Activated naive CD4-positive, alpha-beta T cell treated with anti-CD3 and anti-CD28 coated beads, Interleukin-2, amount 10 ng/mL, durations not matched to agents 7 days and 5 days (primary cell): ENCODE measurements around the gene DACT2.
"Not testable (repeated sequence)": the region's sequence is repeated elsewhere in the genome, so short reads cannot be mapped to it uniquely, and the experiment has no call there.

Experiments used
- CTCF ChIA-PET: fragments of 350-600 bp; sonication (Branson Sonifier 250); formaldehyde crosslinking; loops from one replicate; lab custom pipeline; 2021; ENCODE audit warnings: antibody characterized with exemption; lab: Charles Lee
- DNase-seq: peaks from one replicate; pipeline ENCODE4 v3.0.0-alpha.2; 2020
- H3K27ac Mint-ChIP-seq: one replicate; pipeline ENCODE4 v1.8.0; 2021; ENCODE audit warnings: mild to moderate bottlenecking, moderate library complexity, mixed read lengths
- H3K27me3 Mint-ChIP-seq: one replicate; pipeline ENCODE4 v1.8.0; 2021; ENCODE audit warnings: mild to moderate bottlenecking, mixed read lengths
- H3K36me3 Mint-ChIP-seq: one replicate; pipeline ENCODE4 v1.8.0; 2021; ENCODE audit warnings: mixed read lengths
- H3K4me1 Mint-ChIP-seq: one replicate; pipeline ENCODE4 v1.8.0; 2021; ENCODE audit warnings: mixed read lengths
- H3K4me3 Mint-ChIP-seq: one replicate; pipeline ENCODE4 v1.8.0; 2021; ENCODE audit warnings: mild to moderate bottlenecking, moderate library complexity, mixed read lengths
- H3K9me3 Mint-ChIP-seq: one replicate; pipeline ENCODE4 v1.8.0; 2021; ENCODE audit warnings: mixed read lengths

DACT2 gene

DNA sequence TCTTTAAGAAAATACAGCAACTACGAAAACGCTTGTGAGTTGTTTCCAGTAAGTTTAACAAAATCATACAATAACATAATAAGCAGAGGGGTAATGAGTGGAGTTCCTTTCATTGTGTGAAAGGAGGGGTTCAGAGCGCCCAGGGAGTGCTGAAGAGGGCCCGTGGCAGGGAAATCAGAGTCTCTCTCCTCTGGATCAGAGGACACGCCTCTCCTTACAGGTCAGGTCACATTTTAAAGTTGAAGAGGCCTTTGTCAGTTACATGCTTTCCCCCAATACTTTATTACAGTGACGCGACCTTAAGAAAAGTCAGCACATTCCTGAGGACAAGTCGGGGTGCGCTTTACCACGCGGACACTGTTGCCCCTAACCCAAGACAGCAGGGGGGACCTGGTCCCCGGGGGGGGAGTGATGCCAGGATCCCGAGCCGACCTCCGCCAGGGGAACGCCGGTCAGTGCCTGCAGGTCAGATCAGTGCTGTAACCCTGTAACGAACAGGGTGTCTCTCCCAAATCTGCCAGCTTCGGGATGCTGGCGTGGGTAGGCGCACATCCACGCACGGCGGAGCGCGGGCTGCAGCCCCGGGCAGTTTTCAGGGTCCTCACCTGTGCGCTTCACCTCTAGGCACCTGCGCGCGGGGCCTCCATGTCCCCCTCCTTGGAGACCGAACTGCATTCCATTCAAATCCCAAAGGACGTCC is 848 bp downstream of the DACT2 start:
- DNase-seq: no peak
- no peaks in the 10 kb centered on the region for H3K36me3 Mint-ChIP-seq
- CTCF ChIA-PET: no interaction called here
- H3K27ac Mint-ChIP-seq: no peak overlapping the region
- H3K4me1 Mint-ChIP-seq: no peaks in the 10 kb centered on the region
- H3K9me3 Mint-ChIP-seq: no peaks in the 10 kb centered on the region
- peaks cover 55% of the 10 kb centered on the region for H3K27me3 Mint-ChIP-seq
- no peak overlapping the region for H3K4me3 Mint-ChIP-seq

DNA sequence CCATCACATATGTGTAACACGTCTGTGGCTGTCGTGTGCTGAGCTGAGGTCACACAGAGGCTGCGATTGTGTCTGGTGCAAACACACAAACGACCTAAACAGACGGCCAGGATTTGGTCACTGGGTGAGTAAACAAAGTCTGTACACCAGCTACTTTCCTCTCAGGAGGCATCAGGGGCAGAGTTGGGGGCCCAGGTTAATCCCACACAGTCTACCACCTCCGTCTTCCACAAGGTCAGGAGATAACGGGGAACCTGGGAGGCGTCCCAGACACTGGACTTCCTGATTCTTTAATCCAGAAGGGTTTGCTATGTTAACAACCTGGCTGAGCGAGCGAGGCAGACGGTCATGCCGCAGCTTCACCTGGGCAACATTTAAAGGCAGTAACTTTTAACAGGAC is 1.5 kb downstream of the DACT2 start:
- Mint-ChIP-seq H3K27ac (no peak overlapping the region), H3K36me3 (no peaks in the 10 kb centered on the region), H3K4me1 (no peaks in the 10 kb centered on the region), H3K27me3 (peaks cover 61% of the 10 kb centered on the region), H3K9me3 (no peaks in the 10 kb centered on the region), H3K4me3 (no peak overlapping the region)
- no peak for DNase-seq
- CTCF ChIA-PET: no interaction called here

DNA sequence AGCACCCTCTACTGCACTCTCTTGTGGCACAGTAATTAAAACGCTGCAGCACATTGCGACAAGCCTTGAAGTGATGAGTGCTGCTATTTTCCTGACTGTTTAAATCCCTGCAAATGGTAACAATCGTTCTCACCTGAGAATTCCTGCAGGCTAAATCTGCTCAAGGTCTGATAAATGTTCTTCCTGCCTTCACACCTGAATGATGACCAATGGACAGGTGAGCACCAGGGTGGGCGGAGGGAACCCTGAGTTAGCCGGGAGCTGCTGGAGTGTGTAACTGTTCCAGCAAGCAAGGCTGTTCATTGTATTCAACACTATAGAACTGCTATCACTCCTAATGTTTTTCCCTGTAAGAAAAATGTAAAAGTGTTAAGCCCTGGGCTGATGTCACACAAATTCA is 4.0 kb downstream of the DACT2 start:
- H3K9me3 Mint-ChIP-seq: no peaks in the 10 kb centered on the region
- no peak overlapping the region for H3K27ac Mint-ChIP-seq
- no peaks in the 10 kb centered on the region for H3K4me1 Mint-ChIP-seq
- no peaks in the 10 kb centered on the region for H3K36me3 Mint-ChIP-seq
- peaks cover 55% of the 10 kb centered on the region for H3K27me3 Mint-ChIP-seq
- DNase-seq: no peak
- CTCF ChIA-PET: no interaction called here
- no peak overlapping the region for H3K4me3 Mint-ChIP-seq

DNA sequence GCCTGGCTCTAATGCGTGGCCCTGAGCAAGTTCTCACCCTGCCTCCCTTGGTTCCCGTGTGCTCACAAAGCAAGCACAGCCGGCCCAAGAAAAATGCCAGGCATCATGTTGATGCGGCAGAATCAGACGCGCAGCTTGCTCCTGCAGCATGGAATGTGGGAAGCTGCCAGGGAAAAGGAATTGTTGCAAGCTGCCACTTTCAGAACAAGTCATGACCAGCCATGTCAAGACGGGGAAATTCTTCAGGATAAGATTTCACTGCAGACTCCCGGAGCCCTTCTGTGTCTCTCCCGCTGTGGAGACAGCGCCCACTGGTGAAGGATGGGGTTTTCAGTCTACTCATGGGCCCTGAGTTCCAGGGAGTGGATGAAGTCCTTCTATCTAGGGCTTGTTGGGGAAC is 4.6 kb downstream of the DACT2 start:
- H3K4me3 Mint-ChIP-seq: no peak overlapping the region
- peaks cover 48% of the 10 kb centered on the region for H3K27me3 Mint-ChIP-seq
- H3K36me3 Mint-ChIP-seq: no peaks in the 10 kb centered on the region
- H3K9me3 Mint-ChIP-seq: no peaks in the 10 kb centered on the region
- H3K27ac Mint-ChIP-seq: no peak overlapping the region
- CTCF ChIA-PET: no interaction called here
- no peaks in the 10 kb centered on the region for H3K4me1 Mint-ChIP-seq
- DNase-seq: no peak

DNA sequence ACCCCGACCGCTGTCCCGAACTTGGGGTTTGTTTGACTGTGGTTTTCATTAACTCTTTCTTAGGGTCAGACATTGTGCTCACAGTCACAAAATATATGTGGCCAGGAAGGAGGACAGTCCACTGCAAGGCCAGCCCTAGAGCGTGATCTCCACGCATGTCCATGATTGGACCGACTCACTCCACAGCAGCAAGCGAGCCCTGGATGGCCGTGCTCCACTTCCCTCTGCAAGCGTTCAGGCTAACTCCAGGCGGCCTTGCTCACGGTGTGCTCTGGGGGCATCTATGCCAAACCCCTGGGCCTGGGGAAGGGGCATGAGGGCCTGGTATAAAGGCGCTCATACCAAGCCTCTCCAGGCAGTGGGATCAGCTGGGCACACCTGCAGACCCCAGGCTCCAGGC is 5.6 kb downstream of the DACT2 start:
- peaks cover 42% of the 10 kb centered on the region for H3K27me3 Mint-ChIP-seq
- no peak overlapping the region for H3K27ac Mint-ChIP-seq
- CTCF ChIA-PET: no interaction called here
- H3K4me1 Mint-ChIP-seq: no peaks in the 10 kb centered on the region
- DNase-seq: no peak
- no peaks in the 10 kb centered on the region for H3K9me3 Mint-ChIP-seq
- no peak overlapping the region for H3K4me3 Mint-ChIP-seq
- H3K36me3 Mint-ChIP-seq: no peaks in the 10 kb centered on the region

DNA sequence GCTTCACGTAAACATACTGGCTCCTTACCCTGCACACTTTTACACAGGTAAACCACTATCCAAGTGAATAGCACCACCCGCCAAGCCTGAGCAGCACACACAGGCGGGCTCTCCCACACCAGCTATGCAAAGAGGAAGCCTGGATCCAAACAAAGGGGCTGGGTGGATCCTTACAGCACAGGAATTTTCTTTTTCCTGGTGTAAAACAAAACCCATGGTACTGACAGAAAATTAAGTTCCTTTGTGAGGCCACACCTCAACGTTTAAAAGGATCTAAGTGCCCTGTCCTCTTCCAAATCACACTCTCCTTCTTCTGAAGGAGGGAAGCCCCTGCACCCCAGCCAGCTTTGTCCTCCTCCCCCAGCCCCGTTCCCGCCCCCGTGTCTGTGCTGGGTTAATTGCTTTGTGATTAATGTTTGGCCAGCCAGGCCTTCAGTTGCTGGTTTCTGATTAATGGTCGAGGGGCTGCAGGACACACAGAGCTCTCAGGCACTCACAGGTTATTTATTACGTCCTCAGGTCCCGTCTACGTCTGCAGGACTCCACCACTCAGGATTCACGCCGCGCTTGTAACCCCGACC is 6.1 kb downstream of the DACT2 start:
- H3K4me1 Mint-ChIP-seq: no peaks in the 10 kb centered on the region
- no peak for DNase-seq
- CTCF ChIA-PET: no interaction called here

DNA sequence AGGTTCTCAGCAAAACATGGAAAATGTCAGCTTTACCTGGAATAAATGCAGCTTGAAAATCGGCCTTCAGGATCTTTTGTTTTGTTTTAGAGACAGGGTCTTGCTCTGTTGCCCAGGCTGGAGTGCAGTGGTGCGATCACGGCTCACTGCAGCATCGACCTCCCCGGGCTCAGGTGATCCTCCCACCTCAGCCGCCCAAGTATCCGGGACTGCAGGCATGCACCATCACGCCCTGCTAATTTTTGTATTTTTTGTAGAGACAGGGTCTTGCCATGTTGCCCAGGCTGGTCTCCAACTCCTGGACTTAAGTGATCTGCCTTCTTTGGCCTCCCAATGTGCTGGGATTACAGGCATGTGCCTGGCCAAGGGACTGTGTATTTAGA is 7.5 kb downstream of the DACT2 start:
- H3K4me1 Mint-ChIP-seq, H3K4me3 Mint-ChIP-seq, H3K36me3 Mint-ChIP-seq, CTCF ChIA-PET, DNase-seq, H3K27ac Mint-ChIP-seq, H3K9me3 Mint-ChIP-seq: not testable (repeated sequence)
- peaks cover 29% of the 10 kb centered on the region for H3K27me3 Mint-ChIP-seq

More for the DNA sequence above, 6.1 kb downstream of the DACT2 start:
- no peaks in the 10 kb centered on the region for H3K9me3 Mint-ChIP-seq
- no peak overlapping the region for H3K27ac Mint-ChIP-seq
- H3K27me3 Mint-ChIP-seq: peaks cover 37% of the 10 kb centered on the region
- no peaks in the 10 kb centered on the region for H3K36me3 Mint-ChIP-seq
- no peak overlapping the region for H3K4me3 Mint-ChIP-seq

DNA sequence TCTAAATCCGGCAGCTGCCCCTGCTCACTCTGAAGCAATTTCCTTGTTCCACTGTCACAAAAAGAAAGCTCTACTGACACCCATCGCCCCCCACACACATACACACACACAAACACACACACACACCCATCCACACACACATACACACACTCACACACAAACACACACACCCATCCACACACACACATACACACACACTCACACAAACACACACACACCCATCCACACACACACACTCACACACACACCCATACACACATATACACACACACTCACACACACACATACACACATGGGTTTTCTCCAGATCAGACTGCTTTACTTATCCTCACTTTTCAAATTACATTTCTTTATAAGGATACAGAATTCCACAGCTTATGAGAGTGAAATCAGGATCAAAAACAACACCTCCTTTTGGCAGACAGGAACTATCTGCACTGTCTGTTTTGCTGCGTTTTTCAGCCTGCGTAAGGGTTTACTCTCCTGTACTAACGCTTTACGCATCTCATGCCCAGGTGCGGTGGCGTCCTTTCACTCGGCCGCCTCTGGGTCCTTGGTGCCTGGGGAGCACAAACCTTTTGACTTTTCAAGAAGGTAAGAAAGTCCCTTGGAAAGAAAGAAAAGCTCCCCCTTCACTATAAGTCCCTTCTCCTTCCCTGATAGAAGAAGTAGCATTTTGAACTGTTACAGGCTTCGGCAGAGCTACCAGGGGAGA is 8.0 kb downstream of the DACT2 start:
- CTCF ChIA-PET: no interaction called here
- no peaks in the 10 kb centered on the region for H3K9me3 Mint-ChIP-seq

DNA sequence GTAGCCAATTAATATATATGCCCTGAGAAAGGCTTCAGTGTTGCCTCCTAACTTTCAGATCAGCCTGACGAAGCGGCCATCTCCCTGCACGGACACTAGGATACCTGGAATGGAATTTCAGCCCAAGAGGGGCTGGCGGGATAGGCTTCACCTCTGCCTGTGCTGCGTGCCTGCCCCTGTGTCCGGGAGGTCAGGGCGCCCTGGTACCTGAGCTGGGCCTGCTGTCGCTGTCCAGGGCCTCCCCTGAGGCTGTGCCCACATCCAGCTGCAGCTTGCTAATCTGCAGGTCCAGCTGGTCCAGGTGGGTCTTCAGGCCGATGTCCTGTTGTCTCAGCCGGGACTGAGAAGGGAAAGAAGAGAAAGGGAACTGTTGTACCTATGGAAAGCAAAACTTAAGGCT is 8.6 kb downstream of the DACT2 start:
- no peak for DNase-seq
- H3K9me3 Mint-ChIP-seq: no peaks in the 10 kb centered on the region
- no peak overlapping the region for H3K27ac Mint-ChIP-seq
- CTCF ChIA-PET: no interaction called here
- H3K27me3 Mint-ChIP-seq: peaks cover 29% of the 10 kb centered on the region
- H3K4me3 Mint-ChIP-seq: no peak overlapping the region
- H3K4me1 Mint-ChIP-seq: no peaks in the 10 kb centered on the region
- no peaks in the 10 kb centered on the region for H3K36me3 Mint-ChIP-seq

More for the DNA sequence above, 8.0 kb downstream of the DACT2 start:
- Mint-ChIP-seq H3K27me3 (peaks cover 29% of the 10 kb centered on the region), H3K36me3 (no peaks in the 10 kb centered on the region), H3K4me1 (no peaks in the 10 kb centered on the region), H3K27ac (no peak overlapping the region), H3K4me3 (no peak overlapping the region)
- no peak for DNase-seq

DNA sequence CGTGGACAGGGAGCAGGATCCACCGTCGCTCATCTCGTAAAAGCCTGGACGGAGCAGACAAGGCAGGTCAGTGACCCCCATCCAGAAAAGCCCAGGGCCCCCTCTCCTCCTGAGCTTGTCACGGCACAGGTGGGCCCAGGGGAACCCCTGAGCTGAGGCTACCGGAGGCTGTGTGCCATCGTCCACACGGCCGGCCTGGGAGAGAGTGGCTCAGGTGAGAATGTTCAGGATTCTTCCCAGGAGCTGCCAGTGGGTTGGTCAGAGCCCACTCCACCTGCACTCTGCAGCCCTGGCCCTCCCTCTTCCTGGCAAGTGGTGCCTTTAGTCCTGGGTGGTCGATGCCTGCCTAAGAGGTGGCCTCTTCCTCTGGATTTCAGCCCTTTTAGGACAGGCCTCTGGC is 9.2 kb downstream of the DACT2 start:
- H3K27me3 Mint-ChIP-seq: peaks cover 26% of the 10 kb centered on the region
- H3K4me3 Mint-ChIP-seq: no peak overlapping the region
- DNase-seq: no peak
- H3K9me3 Mint-ChIP-seq: no peaks in the 10 kb centered on the region
- H3K27ac Mint-ChIP-seq: no peak overlapping the region
- no peaks in the 10 kb centered on the region for H3K4me1 Mint-ChIP-seq
- CTCF ChIA-PET: no interaction called here
- no peaks in the 10 kb centered on the region for H3K36me3 Mint-ChIP-seq

DNA sequence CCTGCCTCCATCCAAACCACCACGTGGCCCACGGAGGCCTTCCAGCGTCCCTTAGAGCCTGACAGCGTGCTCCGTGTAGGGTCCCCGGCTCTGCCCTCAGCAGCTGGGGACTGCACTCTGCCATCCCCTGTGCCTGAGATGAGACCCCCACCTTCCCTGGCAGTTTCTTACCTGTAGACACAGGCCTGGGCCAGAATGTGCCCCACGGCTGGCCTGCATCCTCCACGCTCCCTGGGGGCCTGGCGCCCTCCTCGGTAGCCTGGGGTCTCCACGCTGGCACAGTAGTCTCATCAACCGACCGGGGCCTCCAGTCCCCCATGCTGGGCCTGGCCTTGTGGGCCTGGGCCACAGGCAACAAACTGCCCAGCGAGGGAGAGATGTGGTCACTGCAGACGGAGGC is 9.6 kb downstream of the DACT2 start:
- no peaks in the 10 kb centered on the region for H3K9me3 Mint-ChIP-seq

DNA sequence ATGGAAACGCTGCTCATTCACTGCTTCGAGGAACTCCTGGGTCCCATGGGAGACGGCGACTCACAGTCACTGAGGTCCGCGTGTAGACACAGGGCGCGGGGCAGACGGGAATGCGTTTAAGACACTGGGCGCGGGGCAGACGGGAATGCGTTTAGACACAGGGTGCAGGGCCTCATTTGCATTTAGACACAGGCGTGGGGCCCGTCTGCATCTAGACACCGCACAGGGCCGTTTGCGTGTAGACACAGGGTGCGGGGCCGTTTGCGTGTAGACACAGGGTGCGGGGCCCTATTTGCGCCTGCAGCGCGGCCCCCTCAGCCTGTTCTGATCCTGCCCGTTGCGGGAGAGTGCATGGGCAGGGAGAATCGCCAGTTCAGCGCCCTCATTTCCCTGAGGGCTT is 10.4 kb downstream of the DACT2 start:
- no peaks in the 10 kb centered on the region for H3K4me1 Mint-ChIP-seq
- no peaks in the 10 kb centered on the region for H3K9me3 Mint-ChIP-seq
- H3K36me3 Mint-ChIP-seq: no peaks in the 10 kb centered on the region
- DNase-seq: no peak
- no peak overlapping the region for H3K4me3 Mint-ChIP-seq
- H3K27me3 Mint-ChIP-seq: peaks cover 15% of the 10 kb centered on the region
- H3K27ac Mint-ChIP-seq: no peak overlapping the region
- CTCF ChIA-PET: no interaction called here

More for the DNA sequence above, 9.6 kb downstream of the DACT2 start:
- Mint-ChIP-seq H3K27me3 (peaks cover 22% of the 10 kb centered on the region), H3K4me3 (no peak overlapping the region), H3K27ac (no peak overlapping the region), H3K4me1 (no peaks in the 10 kb centered on the region), H3K36me3 (no peaks in the 10 kb centered on the region)
- CTCF ChIA-PET: no interaction called here
- DNase-seq: no peak

DNA sequence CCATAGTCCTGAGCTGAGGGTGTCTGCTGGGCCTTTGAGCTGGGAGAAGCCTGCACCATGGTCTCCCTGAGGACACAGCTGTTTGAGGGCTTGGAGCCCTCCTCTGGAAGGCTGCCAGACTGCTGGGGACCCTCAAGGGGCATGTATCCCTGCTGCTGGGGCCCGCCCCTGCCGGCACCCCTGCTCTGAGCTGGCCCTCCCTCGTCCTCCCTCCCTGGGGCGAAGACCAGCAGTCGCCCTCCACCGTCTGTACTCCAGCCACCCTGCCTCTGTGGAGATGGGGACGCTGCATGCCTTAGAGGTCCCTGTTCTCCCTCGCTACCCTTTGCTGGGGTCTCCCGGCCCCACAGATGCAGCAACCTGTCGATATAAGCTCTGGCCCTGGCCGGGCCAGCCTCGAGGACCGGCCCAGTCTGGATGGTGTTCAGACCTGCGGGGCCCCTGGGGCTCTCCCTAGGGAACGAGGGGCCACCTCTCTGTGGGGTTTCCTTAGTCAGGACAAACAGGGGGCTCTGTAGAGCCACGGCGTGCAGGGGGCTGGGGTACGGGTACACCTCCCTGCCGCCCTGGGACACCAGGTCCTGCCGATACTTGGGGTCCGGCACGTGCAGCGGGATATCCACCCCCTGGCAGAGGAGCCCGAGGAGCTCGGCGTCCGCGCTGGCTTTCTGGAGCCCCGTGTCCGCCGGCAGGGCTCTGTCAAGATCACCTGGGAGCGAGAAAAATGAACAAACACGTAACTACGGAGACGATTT is 11.0 kb downstream of the DACT2 start:
- Mint-ChIP-seq H3K27me3 (peaks cover 9% of the 10 kb centered on the region), H3K27ac (no peak overlapping the region), H3K4me1 (no peaks in the 10 kb centered on the region), H3K9me3 (no peaks in the 10 kb centered on the region), H3K36me3 (no peaks in the 10 kb centered on the region), H3K4me3 (no peak overlapping the region)
- DNase-seq: no peak
- CTCF ChIA-PET: no interaction called here

DNA sequence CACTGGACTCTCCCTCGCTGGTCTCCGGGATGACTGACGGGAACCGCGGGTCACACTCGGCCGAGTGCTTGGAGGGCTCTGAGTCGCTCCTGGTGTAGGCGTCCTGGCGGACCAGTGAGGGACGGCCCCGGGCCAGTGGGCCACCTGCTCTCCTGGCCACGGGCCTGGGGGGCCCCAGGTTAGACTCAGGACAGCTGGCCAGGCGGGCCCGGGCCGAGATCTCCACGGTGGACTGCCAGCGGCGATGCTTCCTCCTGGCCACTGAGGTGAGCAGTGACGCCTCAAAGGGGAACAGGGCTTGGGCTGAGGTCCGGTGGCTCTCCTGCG is 11.9 kb downstream of the DACT2 start:
- CTCF ChIA-PET: no interaction called here
- H3K36me3 Mint-ChIP-seq: no peaks in the 10 kb centered on the region

More for the DNA sequence above, 11.9 kb downstream of the DACT2 start:
- H3K27ac Mint-ChIP-seq: no peak overlapping the region
- H3K27me3 Mint-ChIP-seq: no peaks in the 10 kb centered on the region
- no peak for DNase-seq
- H3K4me1 Mint-ChIP-seq: no peaks in the 10 kb centered on the region
- no peaks in the 10 kb centered on the region for H3K9me3 Mint-ChIP-seq
- no peak overlapping the region for H3K4me3 Mint-ChIP-seq
